SH-SY5Y (cell line): Measurements from ENCODE around the gene PRKG1.

Source experiments
- GATA2 ChIP-seq: IDR thresholded peaks from 2 replicates; pipeline ENCODE4 v1.6.1; 2011; ENCODE audit warnings: mild to moderate bottlenecking, low read depth, low read length
- GATA3 ChIP-seq: IDR thresholded peaks from 2 replicates; pipeline ENCODE4 v1.6.1; 2011; ENCODE audit warnings: low read depth, mild to moderate bottlenecking, low read length, moderate library complexity

GRCh38 chr10:51239006-51239405 is 164.7 kb downstream of the PRKG1 start:
- TF ChIP-seq GATA2 (no peak), GATA3 (no peak)
